HepG2 (cell line): ENCODE results near the gene ITGAV. TPM values are rescaled to one million over a fixed set of nuclear protein-coding genes. Genes with fewer than 3 reads are reported as not detected.

Experiments used
- BCLAF1 ChIP-seq: fragments of 450-650 bp; IDR thresholded peaks from 2 replicates; pipeline ENCODE4 v1.6.1; 2017; ENCODE audit warnings: mild to moderate bottlenecking
- GLI4 ChIP-seq: sonication (generic); formaldehyde crosslinking; IDR thresholded peaks from 2 replicates; pipeline ENCODE4 v1.5.1; 2020; ENCODE audit warnings: missing genetic modification reagents, mild to moderate bottlenecking, moderate library complexity, borderline replicate concordance
- KDM2A ChIP-seq: sonication (generic); formaldehyde crosslinking; IDR thresholded peaks from 2 replicates; pipeline ENCODE4 v1.4.0; 2020; ENCODE audit warnings: low read depth, missing genetic modification reagents, borderline replicate concordance
- LBX2 ChIP-seq: sonication (generic); formaldehyde crosslinking; IDR thresholded peaks from 2 replicates; pipeline ENCODE4 v1.5.0; 2020; ENCODE audit warnings: missing genetic modification reagents, mild to moderate bottlenecking, borderline replicate concordance
- NFAT5 ChIP-seq: sonication (generic); formaldehyde crosslinking; IDR thresholded peaks from 2 replicates; pipeline ENCODE4 v1.4.0; 2020; ENCODE audit warnings: missing genetic modification reagents
- RNF219 ChIP-seq: sonication (generic); formaldehyde crosslinking; IDR thresholded peaks from 2 replicates; pipeline ENCODE4 v1.5.0; 2020; ENCODE audit warnings: mild to moderate bottlenecking, missing genetic modification reagents
- TAF1 ChIP-seq: sonication (generic); formaldehyde crosslinking; IDR thresholded peaks from 2 replicates; pipeline ENCODE4 v1.4.0; 2020; ENCODE audit warnings: missing genetic modification reagents
- ZBTB37 ChIP-seq: sonication (generic); formaldehyde crosslinking; IDR thresholded peaks from 2 replicates; pipeline ENCODE4 v1.4.0; 2020; ENCODE audit warnings: mild to moderate bottlenecking, missing genetic modification reagents
- ZGPAT ChIP-seq: IDR thresholded peaks from 2 replicates; pipeline ENCODE4 v1.6.1; 2016; ENCODE audit warnings: mild to moderate bottlenecking
- ZNF263 ChIP-seq: sonication (generic); formaldehyde crosslinking; IDR thresholded peaks from 2 replicates; pipeline ENCODE4 v1.4.0; 2020; ENCODE audit warnings: missing genetic modification reagents
- ZNF451 ChIP-seq: sonication (generic); formaldehyde crosslinking; IDR thresholded peaks from 2 replicates; pipeline ENCODE4 v1.5.0; 2020; ENCODE audit warnings: mild to moderate bottlenecking, missing genetic modification reagents
- ZNF460 ChIP-seq: sonication (generic); formaldehyde crosslinking; IDR thresholded peaks from 2 replicates; pipeline ENCODE4 v1.5.1; 2020; ENCODE audit warnings: missing genetic modification reagents, mild to moderate bottlenecking, borderline replicate concordance
- ZNF782 ChIP-seq: sonication (generic); formaldehyde crosslinking; IDR thresholded peaks from 2 replicates; pipeline ENCODE4 v1.4.0; 2020; ENCODE audit warnings: missing genetic modification reagents, mild to moderate bottlenecking, borderline replicate concordance
- polyA plus RNA-seq, 8 experiments: library from polyadenylated mRNA; depleted of rRNA in 3 of 8; stranded (reverse) in 7 of 8; unstranded in 1 of 8; fragments of >200 nt; fragmentation: Illumina TruSeq in 4 of 8; extraction: Trizol in 4 of 8; gene quantifications; 2 replicates each; pipeline versions ENCODE4 v1.2.1 to v1.2.3, GENCODE V29; 2011 to 2016; ENCODE audit warnings: low read depth in 4 of 8, missing spikeins in 1 of 8, mixed read lengths in 1 of 8; ENCODE audit not compliant: insufficient read depth in 1 of 8
- total RNA-seq, 5 experiments: library from RNA; depleted of rRNA; stranded (reverse); fragments of >200 nt; fragmentation: Illumina TruSeq; extraction: Trizol; gene quantifications; 2 replicates each; pipeline ENCODE4 v1.2.3, GENCODE V29; 2016; ENCODE audit warnings: low read depth in 1 of 5

Gene ITGAV
- total and polyA plus RNA-seq, 2 of the 13 experiments (the other 11 are each of a cell fraction or from before 2014, with no cell fraction given), result 59.1 to 60.4 TPM

- peak; percentile 69; the same call in 1 of the 2 replicates for TF ChIP-seq ZNF451
- TF ChIP-seq ZGPAT, result peak; percentile 91
- TF ChIP-seq KDM2A, result peak; percentile 97
- TF ChIP-seq BCLAF1, result no peak
- TF ChIP-seq GLI4 (CRISPR knock-in tag), result peak; percentile 77; the same call in 1 of the 2 replicates
- TF ChIP-seq ZNF782 (CRISPR knock-in tag), result peak; percentile 94
- 0 out of 2 replicates have a peak, but pooled peaks have one; percentile 15 for TF ChIP-seq ZBTB37 (CRISPR knock-in tag)
- no peak for TF ChIP-seq RNF219 (CRISPR knock-in tag)
- TF ChIP-seq TAF1, result peak; percentile 98
- TF ChIP-seq LBX2 (CRISPR knock-in tag), result no peak; the same call in 1 of the 2 replicates
- TF ChIP-seq NFAT5 (CRISPR knock-in tag), result peak; percentile 76; the same call in 1 of the 2 replicates
- peak; percentile 73 for TF ChIP-seq ZNF263 (CRISPR knock-in tag)
- no peak; the same call in 1 of the 2 replicates for TF ChIP-seq ZNF460 (CRISPR knock-in tag)
Measured at GRCh38 chr2:186589612-186590349, at the start of gene ITGAV (continued).
